ENCODE results near the gene AGAP6. TPM values are rescaled to one million over a fixed set of nuclear protein-coding genes. Genes with fewer than 3 reads are reported as not detected.

Gene AGAP6
- total RNA-seq: 1.5 and 2.1 TPM in 2 replicates

GRCh38 chr10:49988376-49988775 is at the start of gene AGAP6:
TSS of gene AGAP6 (plus strand) at chr10:49988406. CDS start at chr10:49988716, 310 bp downstream.

DNA sequence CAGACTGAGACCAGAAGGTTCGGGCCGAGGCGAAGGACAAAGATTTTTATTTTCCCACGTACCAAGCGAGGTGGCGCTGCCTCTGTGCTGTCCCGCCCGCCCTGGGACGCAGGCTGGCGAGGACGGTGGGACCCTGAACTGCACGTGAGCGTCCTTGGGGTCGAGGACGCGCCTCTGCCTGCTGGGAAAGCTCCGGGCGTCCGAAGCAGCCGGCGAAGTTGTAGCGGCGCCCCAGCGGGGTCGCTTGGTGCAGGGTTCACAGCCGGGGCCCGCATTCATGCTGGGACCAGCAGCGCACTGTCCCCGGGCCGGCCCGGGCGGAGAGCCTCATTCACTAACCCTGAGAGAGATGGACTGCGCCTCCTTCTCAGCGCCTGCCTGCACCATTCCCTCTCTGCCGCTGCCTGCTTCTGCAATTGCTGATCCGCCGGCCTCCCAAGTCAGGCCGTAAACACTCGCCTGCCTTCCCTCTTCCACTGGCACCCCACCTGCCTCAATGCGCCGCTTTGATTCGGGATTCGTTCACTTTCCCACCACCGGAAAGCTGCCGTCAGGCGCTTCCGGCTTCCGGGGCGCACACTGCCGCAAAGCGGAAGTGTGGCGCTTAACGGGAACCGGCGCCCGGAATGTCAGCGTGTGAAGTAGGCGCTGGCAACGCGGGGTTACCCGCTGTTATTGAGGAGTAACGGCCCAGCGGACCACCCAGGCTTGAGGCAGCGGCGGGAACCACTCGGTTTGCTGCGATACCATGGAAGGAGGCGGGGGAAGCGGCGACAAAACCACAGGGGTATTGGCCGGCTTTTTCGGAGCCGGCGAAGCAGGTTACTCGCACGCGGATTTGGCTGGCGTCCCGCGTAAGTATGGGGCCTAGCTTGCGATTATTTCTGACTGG is 46.5 kb upstream of the AGAP6 start, which contains the start of the genes PARG and TIMM23B:
Gene PARG, minus strand, starts transcription at position 581 of the 892 bp plus-strand sequence. Its CDS starts 302 bp downstream, at position 279.
Gene TIMM23B, plus strand, starts transcription at position 607 of the 892 bp plus-strand sequence. Its CDS starts 142 bp downstream, at position 749.

Other genes with a start within 250 kb of the AGAP6 start
- gene OGDHL, start 226.1 kb upstream of the AGAP6 start, total RNA-seq: 0.22 and 0.34 TPM in 2 replicates
- 19.6 and 30.3 TPM in 2 replicates for gene PARG, start 46.4 kb upstream of the AGAP6 start, total RNA-seq
- 10.0 and 10.3 TPM in 2 replicates for gene TIMM23B, start 46.4 kb upstream of the AGAP6 start, total RNA-seq
- 34.7 and 43.0 TPM in 2 replicates for gene WASHC2A, start 79.5 kb downstream of the AGAP6 start, total RNA-seq